ENCODE data around the gene RIIAD1.

- TF ChIP-seq EP300 (IDR thresholded peaks at IDR 0.05), result no peak
- TF ChIP-seq POLR2A (IDR thresholded peaks at IDR 0.05), result no peak
- TF ChIP-seq CTCF (IDR thresholded peaks at IDR 0.05), result no peak
- TF ChIP-seq POLR2AphosphoS5 (IDR thresholded peaks at IDR 0.05), result no peak
These were observed 29.1 kb upstream of the RIIAD1 start for GRCh38 chr1:151692226-151692625.

All from sigmoid colon (tissue), 4 donors.